PC-3 (cell line): ENCODE data around the gene RNF166. TPM values are rescaled to one million over a fixed set of nuclear protein-coding genes. Genes with fewer than 3 reads are reported as not detected.

ENCODE experiments used
- ATAC-seq: fragments of 200-7000 bp; cut with Tn5 transposase; 2 replicates; pipeline ENCODE4 v1.9.1; 2020; ENCODE audit warnings: mild to moderate bottlenecking, moderate library complexity
- BruUV-seq: library from RNA; stranded (reverse); fragments of 400-500 nt; replicated peaks from 2 replicates; lab custom pipeline; 2021; lab: Mats Ljungman, UMichigan
- CTCF ChIA-PET: fragments of 300-600 bp; sonication (Branson Sonifier 250); formaldehyde crosslinking; loops from one replicate; lab custom pipeline; 2022; ENCODE audit warnings: antibody characterized with exemption; lab: Charles Lee
- POLR2A ChIA-PET: fragments of 300-600 bp; sonication (Branson Sonifier 250); formaldehyde crosslinking; loops from one replicate; lab custom pipeline; 2022; ENCODE audit warnings: antibody characterized with exemption; ENCODE audit not compliant: unreplicated experiment; lab: Charles Lee
- DNase-seq: peaks from one replicate; pipeline ENCODE4 v3.0.0-alpha.2; 2015
- H2AFZ ChIP-seq: fragments of 300-600 bp; sonication (generic); 2 replicates; pipeline ENCODE4 v1.6.0; 2016; ENCODE audit warnings: antibody characterized with exemption, low read length
- H3F3A ChIP-seq: fragments of 300-600 bp; sonication (generic); one replicate; pipeline ENCODE4 v1.6.0; 2017; ENCODE audit warnings: antibody characterized with exemption, low read length, control low read depth, mild to moderate bottlenecking; ENCODE audit not compliant: unreplicated experiment
- H3K27ac ChIP-seq: fragments of 300-600 bp; sonication (generic); 2 replicates; pipeline ENCODE4 v1.5.1; 2016; ENCODE audit warnings: mild to moderate bottlenecking, low read length
- H3K27me3 ChIP-seq: fragments of 300-600 bp; sonication (generic); 2 replicates; pipeline ENCODE4 v1.6.1; 2016; ENCODE audit warnings: low read length, mixed read lengths
- H3K36me3 ChIP-seq: fragments of 300-600 bp; sonication (generic); 2 replicates; pipeline ENCODE4 v1.6.1; 2016; ENCODE audit warnings: low read depth, mixed run types, low read length, mixed read lengths
- H3K4me1 ChIP-seq: fragments of 300-600 bp; sonication (generic); 2 replicates; pipeline ENCODE4 v1.5.1; 2016; ENCODE audit warnings: low read length; ENCODE audit not compliant: insufficient read depth
- H3K4me2 ChIP-seq: fragments of 300-600 bp; sonication (generic); 2 replicates; pipeline ENCODE4 v1.6.0; 2016; ENCODE audit warnings: low read length
- H3K4me3 ChIP-seq: fragments of 300-600 bp; sonication (generic); 2 replicates; pipeline ENCODE4 v1.5.1; 2016; ENCODE audit warnings: mild to moderate bottlenecking, low read length, mixed read lengths
- H3K79me2 ChIP-seq: fragments of 300-600 bp; sonication (generic); 2 replicates; pipeline ENCODE4 v1.6.1; 2017; ENCODE audit warnings: low read length, mixed read lengths
- H3K9ac ChIP-seq: fragments of 300-600 bp; sonication (generic); 2 replicates; pipeline ENCODE4 v1.6.0; 2016; ENCODE audit warnings: mild to moderate bottlenecking, low read length
- H3K9me2 ChIP-seq: fragments of 300-600 bp; sonication (generic); replicated peaks from 2 replicates; pipeline ENCODE4 v1.6.1; 2016; ENCODE audit warnings: mixed run types, low read length, mixed read lengths
- H3K9me3 ChIP-seq: fragments of 300-600 bp; sonication (generic); 2 replicates; pipeline ENCODE4 v1.6.1; 2016; ENCODE audit warnings: low read length, mixed read lengths
- H4K20me1 ChIP-seq: fragments of 300-600 bp; sonication (generic); 2 replicates; pipeline ENCODE4 v1.6.1; 2016; ENCODE audit warnings: low read length, mixed read lengths
- CTCF ChIP-seq: fragments of 300-600 bp; sonication (generic); conservative IDR thresholded peaks from 2 replicates; pipeline ENCODE4 v1.5.1; 2017; ENCODE audit warnings: antibody characterized with exemption, low read depth, mild to moderate bottlenecking, low read length
- EZH2 ChIP-seq: fragments of 300-600 bp; sonication (generic); IDR thresholded peaks from one replicate; pipeline ENCODE4 v1.6.1; 2017; ENCODE audit warnings: antibody characterized with exemption, mild to moderate bottlenecking, low read length; ENCODE audit not compliant: unreplicated experiment
- EZH2phosphoT487 ChIP-seq: fragments of 300-600 bp; sonication (generic); IDR thresholded peaks from 2 replicates; pipeline ENCODE4 v1.6.1; 2018; ENCODE audit warnings: mild to moderate bottlenecking, antibody characterized with exemption, low read length, borderline replicate concordance
- intact Hi-C: fragments of 100-400 bp; cut with micrococcal nuclease; formaldehyde crosslinking; loops from 2 replicates; pipeline ENCODE4 v1.9.0; 2023
- total RNA-seq: library from RNA; depleted of rRNA; stranded (reverse); fragments of >200 nt; gene quantifications from 2 replicates; pipeline ENCODE4 v1.2.3, GENCODE V29; 2014

RNF166 gene
- total RNA-seq, 1 experiment from 2014 or later: 28.8 TPM

DNA sequence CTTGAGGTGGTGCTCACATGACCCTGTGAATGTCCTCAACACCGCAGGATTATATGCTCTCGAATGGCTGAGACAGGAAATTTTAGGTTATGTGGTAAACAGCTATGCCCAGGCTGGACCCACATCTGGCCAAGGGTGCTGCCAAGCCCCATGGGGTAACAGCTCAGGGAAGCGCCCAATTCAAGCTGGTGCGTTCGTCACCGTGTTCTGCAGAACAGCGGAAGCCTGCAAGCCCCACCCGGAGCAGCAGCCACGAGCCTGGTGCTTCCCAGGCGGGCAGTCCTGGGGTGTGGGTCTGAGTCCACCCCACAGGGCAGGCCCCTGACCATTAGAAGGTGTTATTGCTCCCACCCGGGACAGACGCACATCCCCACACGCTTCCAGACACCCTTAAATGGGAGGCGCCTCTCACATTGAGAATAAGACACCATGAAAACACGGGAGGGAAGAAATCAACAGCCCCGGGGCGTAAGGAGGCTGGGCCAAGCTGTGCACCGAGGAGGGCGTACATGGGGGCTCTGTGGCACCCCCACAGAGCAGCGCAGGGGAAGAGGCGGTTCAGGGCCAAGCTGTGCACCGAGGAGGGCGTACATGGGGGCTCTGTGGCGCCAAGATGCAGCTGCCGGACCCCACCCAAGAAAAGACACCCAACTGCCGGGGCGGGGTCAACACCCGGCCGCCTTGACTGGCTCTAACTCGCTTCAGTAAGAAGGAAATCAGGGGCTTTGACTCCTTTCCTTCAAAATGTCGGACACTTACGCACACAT lies 52.4 kb downstream of the RNF166 start:
- H3F3A ChIP-seq: no peaks in the 10 kb centered on the region
- POLR2A ChIA-PET: no interaction called here
- intact Hi-C loops: no loop called here

GRCh38 chr16:88653101-88653500 lies 53.1 kb downstream of the RNF166 start:
- Histone ChIP-seq H4K20me1 (no peaks in the 10 kb centered on the region), H3K27ac (no peak overlapping the region), H3K9me3 (no peaks in the 10 kb centered on the region), H3K27me3 (no peaks in the 10 kb centered on the region), H3K36me3 (no peaks in the 10 kb centered on the region), H3K9ac (no peak overlapping the region), H3K4me2 (no peak overlapping the region), H3K79me2 (no peaks in the 10 kb centered on the region), H3K4me1 (no peaks in the 10 kb centered on the region), H3F3A (no peaks in the 10 kb centered on the region), H3K9me2 (no peaks in the 10 kb centered on the region), H3K4me3 (no peak overlapping the region), H2AFZ (no peak overlapping the region)
- no TSS peak for BruUV-seq
- ATAC-seq (no peak), DNase-seq (no peak)
- CTCF ChIA-PET: no interaction called here
- POLR2A ChIA-PET: no interaction called here
- intact Hi-C loops: no loop called here
- TF ChIP-seq EZH2phosphoT487 (no peak), EZH2 (no peak), CTCF (no peak)

More for the DNA sequence above, 52.4 kb downstream of the RNF166 start:
- Histone ChIP-seq H3K9ac (no peak overlapping the region), H2AFZ (no peak overlapping the region), H3K4me1 (no peaks in the 10 kb centered on the region), H3K9me2 (no peaks in the 10 kb centered on the region), H3K9me3 (no peaks in the 10 kb centered on the region), H3K27me3 (no peaks in the 10 kb centered on the region), H3K4me2 (no peak overlapping the region), H3K27ac (no peak overlapping the region), H4K20me1 (no peaks in the 10 kb centered on the region), H3K79me2 (no peaks in the 10 kb centered on the region), H3K4me3 (no peak overlapping the region), H3K36me3 (no peaks in the 10 kb centered on the region)
- no peak for ATAC-seq
- BruUV-seq: no TSS peak
- DNase-seq: no peak
- TF ChIP-seq EZH2phosphoT487: no peak
- TF ChIP-seq EZH2: no peak
- TF ChIP-seq CTCF: no peak
- CTCF ChIA-PET: no interaction called here

GRCh38 chr16:88652762-88653063 lies 53.5 kb downstream of the RNF166 start:
- Histone ChIP-seq H3K9ac (no peak overlapping the region), H3K4me1 (no peaks in the 10 kb centered on the region), H3K79me2 (no peaks in the 10 kb centered on the region), H3K4me3 (no peak overlapping the region), H3K36me3 (no peaks in the 10 kb centered on the region), H3K4me2 (no peak overlapping the region), H3K27me3 (no peaks in the 10 kb centered on the region), H2AFZ (no peak overlapping the region), H4K20me1 (no peaks in the 10 kb centered on the region), H3K9me3 (no peaks in the 10 kb centered on the region), H3K27ac (no peak overlapping the region), H3K9me2 (no peaks in the 10 kb centered on the region), H3F3A (no peaks in the 10 kb centered on the region)
- TF ChIP-seq EZH2phosphoT487: no peak
- TF ChIP-seq EZH2: no peak
- BruUV-seq: no TSS peak
- DNase-seq: no peak
- POLR2A ChIA-PET: no interaction called here
- intact Hi-C loops: no loop called here
- ATAC-seq: no peak
- CTCF ChIA-PET: no interaction called here
